Activated CD4-positive, alpha-beta T cell treated with anti-CD3 and anti-CD28 coated beads for 24 hours (primary cell): Measurements from ENCODE around the gene BCR.

Experiments
- DNase-seq, 2 donors: peaks; one replicate each; pipeline ENCODE4 v3.0.0-alpha.2; 2020; ENCODE audit warnings: low read depth in 2 of 2

BCR gene

GRCh38 chr22:23230348-23231068 lies 50.2 kb downstream of the BCR start:
- no peak for DNase-seq

DNA sequence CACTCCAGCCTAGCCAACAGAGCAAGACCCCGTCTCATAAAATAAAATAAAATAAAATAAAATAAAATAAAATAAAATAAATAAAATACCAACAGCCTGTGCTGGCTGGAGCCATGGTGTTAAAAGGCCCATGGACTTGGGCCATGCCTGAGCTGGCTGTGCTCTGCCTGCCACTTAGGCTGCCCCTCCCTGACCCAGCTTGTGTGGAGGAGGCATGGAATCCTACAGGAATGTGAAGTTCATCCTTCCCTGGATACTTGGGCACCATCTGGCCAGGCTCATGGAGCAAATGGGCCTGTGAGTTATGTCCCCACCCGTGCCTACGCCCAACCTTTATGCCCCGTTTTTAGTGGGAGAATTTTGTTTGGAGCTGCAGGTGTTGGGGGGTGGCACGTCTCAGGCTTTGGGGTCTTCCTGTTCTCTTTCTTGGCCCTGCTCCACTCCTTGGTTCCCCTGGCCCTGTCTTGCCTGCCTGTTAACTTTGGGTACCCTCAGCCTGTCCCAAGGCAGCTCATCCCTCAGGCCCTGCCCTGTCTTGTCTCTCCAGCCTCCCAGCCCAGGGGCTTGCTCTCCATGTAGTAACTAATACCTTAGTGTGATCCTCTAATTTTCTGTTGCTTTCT lies 51.3 kb downstream of the BCR start:
- DNase-seq: no peak

GRCh38 chr22:23232094-23232905 lies 52.0 kb downstream of the BCR start:
- DNase-seq: no peak

- DNase-seq: no peak
These were observed 52.8 kb downstream of the BCR start for GRCh38 chr22:23233084-23233531.

- peak; percentile 16 to 56 for DNase-seq
These were observed 53.6 kb downstream of the BCR start for GRCh38 chr22:23233752-23234408.

GRCh38 chr22:23234409-23235161 lies 54.3 kb downstream of the BCR start:
- DNase-seq: no peak

DNA sequence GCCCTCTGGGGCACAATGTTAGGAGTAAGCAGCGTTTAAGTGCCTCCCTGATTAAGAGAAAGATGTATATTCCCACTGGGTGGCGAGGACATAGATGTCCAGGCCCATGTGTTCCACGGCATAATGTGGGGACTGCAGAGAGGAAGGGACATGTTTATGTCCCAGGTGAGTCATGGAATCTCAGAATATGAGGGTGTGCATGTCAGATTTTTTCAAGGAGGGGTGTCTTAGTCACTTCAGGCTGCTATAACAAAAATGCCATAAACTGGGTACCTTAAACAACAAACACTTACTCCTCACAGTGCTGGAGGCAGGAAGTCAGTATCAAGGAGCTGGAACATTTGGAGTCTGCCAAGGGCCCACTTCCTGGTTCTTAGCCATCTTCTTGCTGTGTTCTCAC lies 55.1 kb downstream of the BCR start:
- DNase-seq: no peak

- no peak for DNase-seq
These were observed 55.7 kb downstream of the BCR start for GRCh38 chr22:23236026-23236425.

DNA sequence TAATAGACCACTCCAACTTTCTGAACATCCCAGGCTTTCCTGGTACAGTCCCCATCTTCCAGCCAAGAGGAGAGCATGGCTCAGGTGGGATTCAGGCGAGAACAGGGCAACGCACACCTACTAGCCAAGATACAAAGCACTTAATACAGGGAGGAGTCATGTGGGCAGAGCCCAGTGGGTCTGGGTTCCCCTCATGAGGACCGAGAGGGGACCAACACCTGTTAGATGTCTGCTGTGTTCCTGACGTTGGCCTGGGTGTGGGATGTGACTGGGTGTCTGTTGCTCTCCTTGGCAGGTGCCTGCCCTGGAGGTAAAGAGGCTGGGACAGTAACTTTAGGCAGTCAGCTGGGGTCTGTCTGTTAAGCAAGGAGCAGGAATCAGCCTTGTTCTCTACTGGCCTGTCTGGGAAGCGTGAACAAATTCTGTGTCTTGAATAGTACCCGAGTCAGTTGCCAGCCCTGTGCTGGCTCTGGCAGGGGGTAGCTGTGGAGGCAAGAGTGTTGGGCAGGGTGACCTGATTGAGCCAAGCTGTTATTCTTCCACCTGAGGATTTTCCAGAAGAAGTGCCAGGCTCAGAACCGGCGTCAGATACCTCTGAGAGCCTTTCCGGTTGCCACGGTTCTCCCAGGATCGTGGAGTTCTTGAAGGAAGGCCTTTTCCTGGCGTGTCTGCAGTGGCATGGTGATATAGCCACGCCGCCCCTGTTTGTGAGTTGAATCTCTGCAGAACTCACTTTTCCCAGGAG lies 56.3 kb downstream of the BCR start:
- no peak for DNase-seq

DNA sequence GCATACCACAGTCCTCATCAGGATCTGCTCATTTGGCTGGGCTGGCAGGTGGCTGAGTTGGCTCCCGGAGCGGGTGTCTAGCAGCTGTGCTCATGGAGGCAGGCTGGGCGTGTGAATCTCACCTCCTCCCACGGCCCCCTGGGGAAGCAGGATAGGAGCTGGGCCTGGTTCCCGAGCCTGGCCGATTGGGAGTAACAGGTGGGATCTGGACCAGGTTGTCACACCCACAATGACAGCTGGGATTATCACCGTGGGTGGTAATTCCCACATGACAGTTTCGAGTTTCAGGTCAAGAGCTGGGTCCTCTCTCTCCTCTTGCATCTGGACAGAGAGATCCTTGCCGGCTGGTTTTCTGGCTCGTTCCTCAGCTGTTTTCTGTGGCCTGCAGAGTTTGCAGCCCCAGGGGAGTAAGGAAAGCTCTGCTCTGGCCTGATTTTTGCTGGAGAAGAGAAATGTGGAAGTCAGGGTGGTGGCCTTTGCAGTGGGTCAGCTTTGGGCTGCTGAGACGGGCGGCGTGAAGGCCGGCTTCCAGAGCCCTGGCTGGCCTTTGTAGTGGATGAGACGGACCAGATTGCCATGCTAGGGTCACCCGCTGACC lies 57.0 kb downstream of the BCR start:
- DNase-seq: no peak

DNA sequence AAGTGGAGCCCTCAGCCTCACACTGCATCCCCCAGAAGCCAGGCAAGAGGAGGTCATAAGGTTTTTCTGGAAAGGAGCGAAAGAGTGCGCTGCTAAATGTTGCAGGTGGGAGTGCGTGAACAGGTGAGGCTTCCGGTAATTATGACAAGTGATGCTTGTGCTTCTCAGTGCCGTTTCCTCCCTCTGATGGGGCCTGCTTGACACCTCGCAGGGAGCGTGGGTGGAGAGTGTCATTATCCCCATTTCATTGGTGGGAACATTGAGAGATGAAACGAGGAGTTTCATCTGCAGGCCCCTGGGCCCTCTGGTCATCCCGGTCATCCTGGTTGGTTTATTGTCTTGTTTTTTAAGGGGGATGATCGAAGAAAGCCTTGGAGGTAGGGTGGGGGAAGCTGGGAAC lies 57.5 kb downstream of the BCR start:
- peak in 1 of 2 donors; percentile 40 for DNase-seq

- no peak for DNase-seq
These were observed 58.4 kb downstream of the BCR start for GRCh38 chr22:23238707-23239106.

DNA sequence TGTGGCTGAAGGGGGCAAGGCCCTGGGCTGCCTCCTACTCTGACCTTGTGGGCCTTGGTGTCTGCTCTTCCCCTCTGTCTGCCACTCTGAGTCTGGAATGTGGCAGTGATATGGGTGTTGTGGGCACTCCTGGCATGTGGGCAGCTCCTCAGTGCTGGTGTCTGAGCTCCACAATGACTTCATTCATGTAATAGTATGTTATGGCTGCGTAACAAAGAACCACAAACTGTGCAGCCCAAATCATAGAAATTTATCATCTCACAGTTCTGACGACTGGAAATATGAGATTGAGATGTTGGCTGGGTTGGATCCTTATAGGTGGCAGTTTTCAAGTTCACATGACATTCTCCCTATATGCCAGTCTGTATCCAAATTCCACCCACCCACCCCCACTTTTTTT lies 59.1 kb downstream of the BCR start:
- DNase-seq: no peak

DNA sequence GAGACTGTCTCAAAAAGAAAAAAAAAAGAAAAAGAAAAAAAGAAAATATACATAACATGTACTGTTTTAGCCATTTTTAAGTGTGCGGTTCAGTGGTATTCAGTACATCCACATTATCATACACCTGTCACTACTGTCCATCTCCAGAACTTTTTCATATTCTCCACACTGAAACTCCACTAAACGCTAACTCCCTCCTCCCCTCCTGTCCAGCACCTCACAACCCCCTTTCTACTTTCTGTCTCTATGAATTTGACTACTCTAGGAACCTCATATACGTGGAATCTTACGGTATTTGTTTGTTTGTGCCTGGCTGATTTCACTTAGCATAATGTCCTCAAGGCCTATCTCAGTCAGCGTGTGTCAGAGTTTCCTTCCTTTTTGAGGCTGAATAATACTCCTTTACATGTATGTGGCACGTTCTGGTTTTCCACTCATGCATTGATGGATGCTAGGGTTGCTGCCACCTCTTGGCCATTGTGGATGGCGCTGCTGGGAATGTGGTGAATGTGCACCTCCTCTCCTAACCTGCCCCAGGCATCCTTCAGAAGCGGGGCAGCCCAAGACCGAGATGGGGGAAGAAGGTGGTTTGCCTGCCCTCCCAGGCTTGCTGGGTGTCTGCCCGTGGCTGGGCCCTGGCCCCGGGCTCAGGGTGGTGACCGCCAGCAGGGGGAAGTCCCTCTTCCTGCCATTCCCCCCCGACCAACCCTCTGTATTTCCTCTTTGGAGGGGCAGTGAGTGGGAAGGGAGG lies 60.5 kb downstream of the BCR start:
- peak in 1 of 2 donors; percentile 21 for DNase-seq

DNA sequence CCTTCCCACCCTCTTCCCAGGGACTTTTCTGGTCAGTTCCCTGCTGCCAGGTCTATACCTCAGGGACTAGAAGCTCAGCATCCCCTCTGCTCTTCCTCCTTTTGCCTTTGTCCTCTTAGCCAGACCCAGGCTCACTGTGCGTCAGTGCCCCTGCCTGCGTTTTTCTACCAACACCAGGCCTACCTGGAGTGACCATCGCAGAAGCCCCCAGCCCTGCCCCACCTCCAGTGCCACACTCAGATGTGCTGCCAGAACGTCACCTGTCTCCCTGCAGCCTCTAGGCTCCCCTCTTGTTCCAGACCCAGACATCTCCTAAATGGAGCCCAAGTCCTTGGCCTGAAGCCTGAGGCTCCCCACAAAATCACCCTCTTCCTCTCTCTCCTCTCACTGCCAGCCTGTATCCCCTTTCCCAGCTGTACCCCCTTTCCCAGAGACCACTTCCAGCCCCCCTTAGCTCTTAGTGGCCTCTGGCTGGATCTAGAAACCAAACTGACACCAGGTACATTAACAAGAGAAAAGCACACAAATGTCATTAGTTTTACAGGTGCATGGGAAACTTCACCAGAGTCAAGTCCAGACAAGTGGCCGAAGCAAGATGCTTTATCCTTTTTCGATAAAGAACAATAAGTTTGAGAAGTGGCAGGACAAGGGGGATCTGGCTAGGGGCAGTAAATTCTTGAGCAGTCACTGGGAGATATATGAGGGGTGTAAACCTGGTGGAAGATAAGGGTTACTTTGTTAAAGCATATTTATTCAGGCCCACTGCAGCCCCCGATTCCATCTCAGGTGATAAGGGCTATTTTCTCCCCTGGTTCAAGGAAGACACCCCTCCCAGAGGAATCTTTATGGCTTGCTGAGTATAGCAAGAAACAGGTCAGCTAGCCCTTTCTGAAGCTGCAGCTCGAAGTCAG lies 61.5 kb downstream of the BCR start:
- DNase-seq: no peak

GRCh38 chr22:23242473-23243001 lies 62.2 kb downstream of the BCR start:
- no peak for DNase-seq

GRCh38 chr22:23243006-23243573 lies 62.8 kb downstream of the BCR start:
- peak; percentile 48 to 53 for DNase-seq
